ENCODE data around the gene ULK4.
"Not testable (repeated sequence)": the region's sequence is repeated elsewhere in the genome, so short reads cannot be mapped to it uniquely, and the experiment has no call there.

The ULK4 gene

DNA sequence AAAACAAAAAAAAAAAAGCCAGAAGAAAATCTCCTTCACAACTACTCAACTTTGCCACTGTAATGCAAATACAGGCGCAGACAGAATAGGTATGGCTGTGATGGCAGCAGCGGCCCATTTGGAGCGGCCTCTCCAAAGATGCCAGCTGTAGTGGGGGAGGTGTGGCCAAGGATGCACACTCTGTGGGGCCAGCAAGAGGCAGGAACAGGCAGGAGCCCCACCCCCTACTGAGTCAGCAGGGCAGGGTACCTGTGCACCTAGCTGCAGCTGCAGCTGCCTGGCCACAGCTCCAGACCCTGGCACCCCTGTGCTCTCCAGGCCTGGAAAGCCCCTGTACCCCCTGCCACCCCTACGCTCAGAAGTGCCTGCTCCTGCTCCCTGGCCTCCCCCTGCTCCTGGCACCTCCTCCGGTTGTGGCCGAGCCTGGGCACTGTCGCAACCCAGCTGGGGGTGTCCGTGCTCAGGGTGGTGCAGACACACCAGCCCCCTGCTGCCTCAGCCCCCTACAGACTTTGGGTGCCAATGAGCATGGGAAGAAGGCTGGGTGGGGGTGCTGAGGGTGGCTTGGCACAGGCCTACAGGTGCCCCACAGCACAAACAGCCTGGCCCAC, 312.7 kb downstream of the ULK4 start:
- no peak for DNase-seq (ENCODE audit: low read depth in 2 of 2, low spot score in 1 of 2)

DNA sequence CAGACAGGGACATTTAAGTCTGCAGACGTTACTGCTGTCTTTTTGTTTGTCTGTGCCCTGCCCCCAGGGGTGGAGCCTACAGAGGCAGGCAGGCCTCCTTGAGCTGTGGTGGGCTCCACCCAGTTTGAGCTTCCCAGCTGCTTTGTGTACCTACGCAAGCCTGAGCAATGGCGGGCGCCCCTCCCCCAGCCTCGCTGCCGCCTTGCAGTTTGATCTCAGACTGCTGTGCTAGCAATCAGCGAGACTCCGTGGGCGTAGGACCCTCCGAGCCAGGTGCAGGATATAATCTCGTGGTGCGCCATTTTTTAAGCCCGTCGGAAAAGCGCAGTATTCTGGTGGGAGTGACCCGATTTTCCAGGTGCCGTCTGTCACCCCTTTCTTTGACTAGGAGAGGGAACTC, 314.2 kb downstream of the ULK4 start:
- DNase-seq (ENCODE audit: low read depth in 2 of 2, low spot score in 1 of 2), result not testable (repeated sequence)

DNA sequence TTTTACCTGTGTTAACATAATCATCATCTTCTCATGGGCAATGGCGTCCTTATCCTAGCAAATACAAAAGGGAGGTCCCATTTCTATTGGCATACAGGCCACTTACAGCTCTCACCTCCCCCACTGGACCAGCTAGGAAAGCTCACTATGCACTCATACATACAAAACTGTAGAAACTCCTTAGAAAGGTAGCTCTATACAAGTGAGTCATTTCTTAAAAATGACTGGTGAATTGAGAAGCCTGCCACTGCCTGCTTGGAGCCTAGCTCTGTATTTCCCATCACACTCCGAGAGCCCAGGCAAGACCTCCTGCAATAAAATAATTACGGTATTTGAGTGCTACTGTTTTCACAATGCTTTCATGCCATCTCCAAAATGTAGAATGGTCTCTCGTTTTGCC, 321.8 kb downstream of the ULK4 start:
- no peak for DNase-seq (ENCODE audit: low read depth in 2 of 2, low spot score in 1 of 2)

DNA sequence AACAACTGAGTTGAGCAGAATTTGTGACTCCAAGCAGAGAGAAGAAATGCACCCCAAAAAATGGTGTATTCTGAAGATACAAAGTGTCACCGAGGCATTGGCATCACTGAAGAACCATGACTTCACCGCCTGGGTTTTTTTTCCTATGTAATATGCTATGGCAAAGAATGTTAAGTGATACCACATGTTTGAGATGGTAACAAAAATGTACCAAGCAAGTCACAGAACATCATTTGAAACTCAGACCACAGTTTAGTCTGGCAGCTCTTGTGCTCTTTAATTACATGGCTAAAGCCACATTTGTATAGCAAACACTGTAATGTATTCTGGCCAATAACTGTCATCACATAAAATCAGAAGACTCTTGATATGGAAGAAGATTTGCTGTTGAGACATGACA, 323.5 kb downstream of the ULK4 start:
- no peak for DNase-seq (ENCODE audit: low read depth in 2 of 2, low spot score in 1 of 2)

DNA sequence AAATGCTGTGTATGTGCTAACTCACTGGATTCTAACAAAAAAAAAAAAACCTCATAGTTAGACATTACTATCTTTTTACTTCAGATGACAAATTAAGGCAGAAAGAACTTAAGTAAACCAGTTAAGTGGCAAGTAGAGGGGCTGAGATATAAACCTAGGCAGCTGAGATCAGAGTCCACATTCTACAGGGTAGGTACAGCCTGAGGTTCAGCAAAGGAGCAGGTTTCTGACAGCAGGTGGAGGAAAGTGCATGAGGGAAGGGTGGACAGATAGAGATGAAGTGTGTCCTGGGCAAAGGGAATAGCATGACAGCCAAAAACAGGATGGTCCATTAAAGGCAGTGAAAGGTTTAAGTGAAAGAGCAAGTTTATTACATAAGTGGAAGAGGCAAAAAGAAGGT, 329.2 kb downstream of the ULK4 start:
- DNase-seq (ENCODE audit: low read depth in 2 of 2, low spot score in 1 of 2), result no peak

DNA sequence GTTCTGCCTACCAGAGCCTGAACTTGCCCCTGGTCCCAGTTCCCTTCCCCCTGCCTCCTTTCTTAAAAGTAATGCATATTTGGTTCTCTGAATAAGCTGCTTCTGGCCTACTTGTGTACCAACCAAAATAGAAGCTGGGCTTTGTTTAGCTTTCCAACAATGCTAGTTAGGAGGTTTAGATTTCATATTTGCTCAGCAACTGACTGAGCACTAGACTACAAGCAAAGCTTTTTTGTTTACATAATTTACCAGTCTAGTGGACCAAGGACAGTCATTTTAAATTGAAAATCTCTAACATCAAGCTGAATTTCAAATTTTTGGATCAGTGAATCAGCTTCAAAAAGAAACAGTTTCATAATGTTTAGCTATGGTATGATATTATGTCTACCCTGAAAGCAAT, 331.2 kb downstream of the ULK4 start:
- no peak for DNase-seq (ENCODE audit: low read depth in 2 of 2, low spot score in 1 of 2)

DNA sequence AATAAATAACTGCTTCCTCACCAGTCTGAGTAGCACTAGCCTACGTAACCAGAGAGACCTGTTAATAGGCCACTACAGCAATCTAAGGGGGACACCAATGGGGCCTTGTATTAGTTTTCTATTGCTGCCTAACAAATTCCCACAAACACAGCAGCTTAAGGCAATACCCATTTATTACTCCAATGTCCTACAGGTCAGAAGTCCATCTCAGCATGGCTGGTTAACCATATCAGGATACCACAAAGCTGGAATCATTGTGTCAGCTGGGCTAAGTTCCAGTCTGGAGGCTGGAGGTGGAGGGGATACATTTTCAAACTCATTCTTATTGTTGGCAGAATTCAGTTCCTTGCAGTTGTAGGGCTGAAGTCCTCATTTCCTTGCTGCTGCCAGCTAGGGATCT, 331.9 kb downstream of the ULK4 start:
- no peak for DNase-seq (ENCODE audit: low read depth in 2 of 2, low spot score in 1 of 2)

DNA sequence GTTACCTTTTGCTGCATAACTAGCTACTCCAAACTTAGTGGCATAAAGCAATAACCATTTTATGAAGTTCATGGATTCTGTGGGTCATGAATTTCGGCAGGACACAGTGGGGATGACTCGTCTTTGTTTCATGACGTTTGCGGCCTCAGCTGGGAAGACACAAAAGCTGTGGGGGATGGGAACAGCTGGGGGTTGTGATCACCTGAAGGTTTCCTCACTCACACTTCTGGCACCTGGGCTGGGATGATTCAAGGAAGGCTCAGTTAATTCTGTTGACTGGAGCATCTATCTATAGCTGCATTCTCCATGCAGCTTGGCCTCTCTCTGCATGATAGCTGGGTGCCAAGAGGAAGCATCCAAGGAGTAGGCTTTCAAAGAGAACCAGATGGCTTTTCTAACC, 332.8 kb downstream of the ULK4 start:
- DNase-seq (ENCODE audit: low read depth in 2 of 2, low spot score in 1 of 2), result no peak

DNA sequence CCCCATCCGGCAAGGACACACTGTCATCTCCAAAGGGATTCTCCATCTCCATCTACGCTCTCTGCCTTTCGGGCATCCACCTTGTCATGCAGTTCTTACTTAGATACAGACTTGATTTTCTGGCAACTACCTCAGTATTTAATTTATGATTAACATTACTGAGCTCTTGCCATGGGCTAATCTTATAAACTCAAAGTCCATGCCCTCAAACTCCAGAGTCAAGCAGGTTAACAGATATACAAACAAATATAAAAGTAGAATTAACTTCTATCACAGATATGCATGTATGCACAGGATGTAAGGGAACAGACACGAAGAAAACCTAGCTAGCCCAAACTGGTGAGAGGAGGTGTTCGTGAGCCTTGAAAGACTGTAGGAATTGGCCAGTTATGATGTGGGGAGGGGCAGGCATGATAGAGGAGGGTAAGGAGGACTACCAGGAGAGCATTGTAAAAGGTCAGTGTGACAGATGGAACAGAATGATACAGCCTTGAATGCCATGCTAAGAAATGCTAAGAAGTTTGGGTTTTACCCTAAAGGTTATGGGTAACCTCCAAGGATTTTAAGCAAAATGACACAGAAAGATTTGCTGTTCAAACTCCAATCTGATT, 334.3 kb downstream of the ULK4 start:
- no peak for DNase-seq (ENCODE audit: low read depth in 2 of 2, low spot score in 1 of 2)

DNA sequence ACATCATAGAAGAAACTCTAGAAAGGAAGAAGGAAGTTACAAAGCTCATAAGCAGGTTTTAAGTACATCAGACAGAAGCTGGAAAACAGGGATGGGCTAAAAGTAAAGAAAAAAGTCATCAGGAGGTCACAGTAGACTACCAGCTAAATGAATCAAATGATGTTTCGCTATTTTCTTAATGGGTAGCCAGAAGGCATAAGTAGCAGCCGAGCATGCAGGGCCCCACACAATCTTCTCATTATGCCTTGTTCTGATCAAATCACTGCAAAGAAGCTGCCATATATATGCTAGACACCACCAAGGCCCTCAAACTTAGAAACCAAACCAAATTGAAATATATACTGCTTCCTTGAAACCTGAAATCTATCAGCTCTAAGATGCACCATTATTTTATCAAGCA, 349.1 kb downstream of the ULK4 start:
- DNase-seq (ENCODE audit: low read depth in 2 of 2, low spot score in 1 of 2), result no peak

DNA sequence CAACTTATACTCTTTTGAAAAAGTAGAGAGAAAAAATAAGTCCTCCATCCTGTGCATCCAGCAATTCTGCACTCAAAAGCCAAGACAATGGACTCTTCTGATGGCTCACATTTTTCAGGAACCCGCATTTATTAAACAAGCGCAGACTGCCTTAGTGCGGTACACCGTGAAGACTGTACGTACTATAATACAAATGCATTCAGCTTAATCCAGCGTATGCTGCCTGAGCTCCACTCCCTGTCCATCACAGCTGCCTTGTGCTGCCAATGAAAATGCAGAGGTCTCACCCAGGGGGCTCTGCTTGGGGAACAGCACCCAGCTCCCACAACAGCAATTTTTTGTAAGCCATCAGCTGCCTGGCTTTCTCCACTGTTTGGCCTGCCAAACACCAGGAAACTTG, 350.9 kb downstream of the ULK4 start:
- DNase-seq (ENCODE audit: low read depth in 2 of 2, low spot score in 1 of 2), result no peak

DNA sequence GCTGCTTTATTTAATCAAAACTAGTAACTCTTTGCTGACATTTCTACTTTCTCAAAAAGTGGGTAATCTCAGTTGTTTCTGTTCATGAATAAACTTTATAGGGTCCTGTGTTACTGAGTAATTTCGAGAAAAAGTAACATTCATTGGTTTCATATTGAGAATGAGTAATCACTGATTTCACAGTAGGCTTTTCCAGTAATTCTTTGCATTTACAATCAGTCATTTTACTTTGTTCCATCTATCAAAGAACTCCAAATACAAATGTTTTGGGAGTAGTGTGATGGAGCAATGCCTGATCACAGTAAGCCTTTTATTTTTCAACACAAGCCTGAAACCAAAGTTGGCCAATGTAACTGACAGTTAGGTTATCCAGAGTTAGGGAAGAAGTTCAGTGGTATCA, 353.6 kb downstream of the ULK4 start:
- no peak for DNase-seq (ENCODE audit: low read depth in 2 of 2, low spot score in 1 of 2)

DNA sequence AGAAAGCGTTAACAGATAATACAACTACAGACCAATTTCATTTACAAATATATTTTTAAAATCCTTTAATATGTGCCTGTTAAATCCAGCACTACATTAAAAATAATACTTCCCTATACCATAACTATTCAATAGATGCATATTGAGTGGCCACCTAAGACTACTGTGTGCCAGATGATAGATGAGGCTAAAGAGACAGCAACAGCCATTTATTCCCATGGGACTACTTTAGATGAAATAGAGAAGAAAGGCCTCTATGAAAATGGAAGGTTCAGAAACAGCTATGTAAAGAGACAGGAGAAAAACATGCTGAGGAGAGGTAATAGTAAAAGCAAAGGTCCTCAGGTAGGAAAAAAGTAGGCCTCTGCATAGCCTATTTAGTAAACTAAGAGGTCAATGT, 358.1 kb downstream of the ULK4 start:
- DNase-seq (ENCODE audit: low read depth in 2 of 2, low spot score in 1 of 2), result no peak

DNA sequence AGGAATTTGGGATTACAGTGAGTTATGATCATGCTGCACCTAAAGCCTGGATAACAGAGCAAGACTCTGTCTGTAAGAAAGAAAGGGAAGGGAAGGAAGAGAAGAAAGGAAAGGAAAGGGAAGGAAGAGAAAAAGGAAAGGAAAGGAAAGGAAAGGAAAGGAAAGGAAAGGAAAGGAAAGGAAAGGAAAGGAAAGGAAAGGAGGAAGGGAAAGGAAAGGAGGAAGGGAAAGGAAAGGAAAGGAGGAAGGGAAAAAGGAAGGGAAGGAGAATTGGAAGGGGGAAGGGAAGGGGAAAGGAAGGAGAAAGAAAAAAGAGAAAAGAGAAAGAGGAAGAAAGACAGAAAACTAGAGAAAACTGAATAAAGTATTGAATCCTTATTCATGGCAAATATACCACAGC, 359.8 kb downstream of the ULK4 start:
- DNase-seq (ENCODE audit: low read depth in 2 of 2, low spot score in 1 of 2), result no peak

DNA sequence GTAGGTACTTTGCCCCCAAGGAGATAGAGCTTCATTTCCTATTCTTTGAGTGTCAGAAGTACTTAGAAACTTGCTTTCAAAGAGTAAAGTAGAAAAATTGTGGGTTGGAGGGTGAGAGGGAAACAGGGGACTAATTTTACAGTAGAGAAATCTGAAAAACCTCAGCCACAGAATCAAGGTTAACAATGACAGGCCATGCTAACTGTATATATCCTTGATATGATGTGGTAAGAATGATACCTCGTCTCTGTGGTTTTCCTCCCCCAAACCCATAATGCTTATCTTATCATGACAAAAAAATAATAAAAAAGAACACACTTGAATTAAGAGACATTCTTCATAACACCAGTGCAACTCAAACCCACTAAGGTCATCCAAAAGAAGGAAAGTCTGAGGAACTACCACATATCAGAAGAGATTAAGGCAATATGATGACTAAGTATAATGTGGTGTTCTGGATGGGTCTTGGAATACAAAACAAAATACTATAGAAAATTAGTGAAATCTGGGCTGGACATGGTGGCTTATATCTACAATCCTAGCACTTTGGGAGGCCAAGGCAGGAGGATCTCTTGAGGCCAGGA, 360.4 kb downstream of the ULK4 start:
- no peak for DNase-seq (ENCODE audit: low read depth in 2 of 2, low spot score in 1 of 2)

DNA sequence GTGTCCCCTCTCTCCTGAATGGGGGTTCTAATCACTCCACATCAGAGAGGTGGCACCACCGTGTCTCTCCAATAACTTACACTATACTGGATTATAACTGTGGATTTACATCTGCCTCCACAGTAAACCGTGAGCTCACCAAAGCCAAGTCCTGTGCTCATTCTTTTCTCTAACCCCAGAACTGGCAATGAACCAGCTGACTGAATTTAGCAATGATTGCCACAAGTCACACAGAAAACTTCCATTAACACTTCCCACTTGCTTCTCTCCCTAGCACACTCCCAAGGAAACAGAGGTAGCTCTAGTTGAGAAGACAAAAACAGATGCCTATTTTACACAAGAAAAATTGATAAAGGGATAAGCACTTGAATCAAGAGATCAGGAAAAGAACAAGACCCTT, 361.3 kb downstream of the ULK4 start:
- DNase-seq (ENCODE audit: low read depth in 2 of 2, low spot score in 1 of 2), result no peak

DNA sequence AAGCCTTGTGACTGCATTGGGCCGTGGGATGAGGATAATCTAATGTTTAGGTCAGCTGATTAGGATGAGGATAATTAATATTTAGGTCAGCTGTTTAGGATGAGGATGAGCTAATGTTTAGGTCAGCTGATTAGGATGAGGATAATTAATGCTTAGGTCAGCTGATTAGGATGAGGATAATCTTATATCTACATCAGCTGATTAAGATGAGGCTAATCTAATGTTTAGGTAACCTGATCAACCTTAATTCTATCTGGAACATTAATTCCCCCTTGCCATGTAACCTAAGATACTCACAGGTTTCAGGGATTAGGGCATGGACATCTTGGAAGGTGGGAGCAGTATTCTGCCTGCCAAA, 362.8 kb downstream of the ULK4 start:
- DNase-seq (ENCODE audit: low read depth in 2 of 2, low spot score in 1 of 2), result no peak

DNA sequence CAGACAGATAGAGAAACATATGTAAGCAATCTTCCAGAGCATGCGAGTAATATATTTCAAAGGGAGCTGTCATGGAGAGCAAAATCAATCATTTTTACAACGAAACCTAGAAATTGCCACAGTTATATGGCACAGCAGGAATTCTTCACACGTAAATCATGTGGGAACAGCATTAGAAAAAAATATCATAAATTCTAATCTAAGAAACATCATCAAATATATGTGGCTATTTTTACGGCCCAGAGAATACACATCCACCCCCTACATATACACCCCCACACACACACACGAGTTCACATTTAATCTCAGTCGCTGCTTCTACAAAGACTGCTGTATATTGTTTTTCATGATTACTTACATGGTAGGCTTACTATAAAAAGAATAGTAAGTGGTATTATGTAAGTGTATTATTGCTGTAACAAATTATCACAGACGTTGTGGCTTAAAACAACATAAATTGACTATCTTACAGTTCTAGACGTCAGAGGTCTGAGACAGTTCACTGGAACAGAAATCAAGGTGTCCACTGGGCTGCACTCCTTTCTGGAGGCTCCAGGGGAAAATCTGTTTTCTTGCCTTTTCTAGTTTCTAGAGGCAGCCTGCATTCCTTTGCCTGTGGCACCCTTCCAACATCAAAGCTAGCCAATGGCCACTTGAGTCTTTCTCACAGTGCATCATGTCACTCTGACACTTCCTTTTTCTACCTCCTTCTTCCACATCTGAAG, 363.3 kb downstream of the ULK4 start:
- no peak for DNase-seq (ENCODE audit: low read depth in 2 of 2, low spot score in 1 of 2)

DNA sequence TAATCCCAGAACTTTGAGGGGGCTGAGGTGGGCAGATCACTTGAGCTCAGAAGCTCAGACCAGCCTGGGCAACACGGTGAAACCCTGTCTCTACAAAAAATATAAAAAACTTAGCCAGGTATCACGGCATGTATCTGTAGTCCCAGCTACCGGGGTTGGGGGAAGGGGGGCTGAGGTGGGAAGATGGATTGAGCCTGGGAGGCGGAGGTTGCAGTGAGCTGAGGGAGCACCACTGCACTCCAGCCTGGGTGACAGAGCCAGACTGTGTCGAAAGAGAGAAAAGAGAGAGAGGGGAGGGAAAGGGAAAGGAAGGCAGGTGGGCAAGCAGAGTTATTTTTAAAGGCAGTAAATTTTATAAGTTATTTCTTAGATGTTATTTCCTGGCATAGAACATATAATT, 368.1 kb downstream of the ULK4 start:
- no peak for DNase-seq (ENCODE audit: low read depth in 2 of 2, low spot score in 1 of 2)

DNA sequence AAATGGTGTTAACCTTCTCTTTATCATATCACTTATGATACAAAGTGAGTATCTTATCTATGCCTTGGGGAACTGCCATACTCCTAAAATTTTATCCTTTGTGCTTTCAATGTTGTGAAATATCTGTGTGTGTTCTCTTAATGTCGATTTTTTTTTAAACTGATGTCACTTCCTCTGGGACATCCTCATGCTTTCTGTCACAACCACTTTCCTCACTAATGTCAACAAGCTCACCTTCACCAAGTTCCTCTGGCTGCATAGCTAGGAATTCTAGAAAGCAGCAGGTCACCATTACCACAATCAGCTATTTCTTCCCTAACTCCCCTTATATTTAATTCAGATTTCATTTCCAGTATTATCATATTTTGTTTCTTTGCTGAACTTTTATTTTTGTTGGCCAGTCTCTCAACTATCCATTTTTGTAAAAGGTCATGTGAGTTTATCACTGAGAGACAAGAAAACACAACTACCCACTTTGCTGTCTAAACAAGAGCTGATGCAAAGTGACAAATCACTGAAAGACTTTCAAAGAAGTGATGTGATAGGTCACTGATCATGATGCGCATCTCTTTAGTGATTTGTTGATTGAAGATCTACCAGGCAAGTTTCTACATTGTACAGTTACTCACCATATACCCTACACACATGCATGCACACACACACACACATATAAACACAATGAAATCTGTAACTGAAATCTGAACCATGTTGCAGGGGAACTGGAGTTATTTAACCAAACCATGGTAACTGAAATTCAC, 369.0 kb downstream of the ULK4 start:
- no peak for DNase-seq (ENCODE audit: low read depth in 2 of 2, low spot score in 1 of 2)

DNA sequence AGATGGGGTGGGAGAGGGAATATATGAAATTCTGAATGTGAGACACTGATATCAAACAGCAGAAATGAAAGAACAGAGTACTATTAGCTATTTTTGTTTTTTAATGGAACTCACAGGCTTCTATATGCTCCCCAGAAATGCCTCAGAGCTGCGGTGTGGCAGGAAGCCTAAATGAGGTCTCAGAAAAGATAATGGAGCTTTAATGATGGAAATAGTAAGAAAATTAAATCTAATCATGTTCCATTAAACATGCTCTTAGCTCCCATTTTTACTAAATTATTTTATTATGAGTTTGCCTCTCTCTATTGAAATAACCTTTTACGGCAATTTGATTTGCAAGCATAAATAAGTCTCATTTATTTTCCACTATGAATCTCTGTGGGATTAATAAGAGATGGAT, 378.9 kb downstream of the ULK4 start:
- DNase-seq (ENCODE audit: low read depth in 2 of 2, low spot score in 1 of 2), result no peak

DNA sequence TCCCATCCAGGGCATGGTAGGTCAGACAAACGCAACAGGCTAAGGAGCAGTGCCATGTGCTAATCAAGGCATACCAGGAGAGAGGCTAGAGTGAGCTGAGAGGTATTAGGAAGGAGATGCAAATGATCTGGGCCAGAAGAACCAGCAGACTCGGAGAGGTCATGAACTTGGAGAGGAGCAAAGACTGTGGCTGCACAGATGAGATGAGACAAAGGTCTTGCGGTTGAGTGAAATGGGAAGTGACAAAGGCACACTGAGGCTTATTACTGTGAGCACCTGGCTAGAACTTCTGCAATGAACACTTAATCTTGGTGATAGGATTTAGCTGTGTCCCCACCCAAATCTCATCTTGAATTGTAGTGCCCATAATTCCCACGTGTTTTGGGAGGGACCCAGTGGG, 380.2 kb downstream of the ULK4 start:
- no peak for DNase-seq (ENCODE audit: low read depth in 2 of 2, low spot score in 1 of 2)
